Stimulated activated CD4-positive, alpha-beta T cell treated with anti-CD3 and anti-CD28 coated beads, Interleukin-15, amount 100 ng/mL, for 1 hour (primary cell): Measurements from ENCODE around the gene SCN4A.
"Not testable (repeated sequence)": the region's sequence is repeated elsewhere in the genome, so short reads cannot be mapped to it uniquely, and the experiment has no call there.

ENCODE experiments used
- DNase-seq, 2 donors: peaks; one replicate each; pipeline ENCODE4 v3.0.0-alpha.2; 2020; ENCODE audit warnings: low read depth in 1 of 2, low spot score in 1 of 2

Gene SCN4A

DNA sequence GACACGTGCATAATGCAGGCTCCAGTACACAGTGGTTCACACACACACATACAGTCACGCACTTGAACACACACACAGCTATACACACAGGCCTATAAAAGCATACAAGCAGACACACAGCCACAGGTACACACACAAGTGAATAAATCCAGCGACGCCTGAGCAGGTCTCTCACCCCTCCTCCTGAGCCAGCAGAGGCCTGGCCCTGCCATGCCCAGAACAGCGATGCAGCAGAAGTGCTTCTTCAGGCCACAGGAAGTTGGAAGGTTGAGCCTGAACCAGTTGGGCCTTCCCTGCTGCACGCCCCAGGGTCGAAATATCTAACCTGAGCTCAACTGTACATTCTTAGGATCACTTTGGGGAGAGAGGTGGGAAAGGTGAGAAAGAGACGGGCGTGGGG, 33.3 kb downstream of the SCN4A start:
- no peak for DNase-seq

DNA sequence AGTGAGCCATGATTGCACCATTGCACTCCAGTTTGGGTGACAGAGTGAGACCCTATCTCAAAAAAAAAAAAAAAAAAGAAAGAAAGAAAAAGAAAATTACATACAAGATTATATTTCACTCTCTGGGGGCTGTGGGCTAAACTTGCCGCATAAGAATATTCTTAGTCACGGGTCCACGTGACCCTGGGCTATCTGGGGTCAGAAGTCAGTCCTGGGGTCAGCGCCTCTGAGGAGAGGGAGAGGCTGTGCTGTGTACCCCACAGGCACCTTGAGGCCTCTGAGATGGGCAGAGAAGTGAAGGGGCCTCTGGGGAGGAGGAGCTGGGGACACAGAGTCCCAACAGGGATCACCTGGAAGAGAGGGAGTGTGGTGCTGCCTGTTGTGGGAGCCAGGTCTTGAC, 34.8 kb downstream of the SCN4A start:
- no peak for DNase-seq

DNA sequence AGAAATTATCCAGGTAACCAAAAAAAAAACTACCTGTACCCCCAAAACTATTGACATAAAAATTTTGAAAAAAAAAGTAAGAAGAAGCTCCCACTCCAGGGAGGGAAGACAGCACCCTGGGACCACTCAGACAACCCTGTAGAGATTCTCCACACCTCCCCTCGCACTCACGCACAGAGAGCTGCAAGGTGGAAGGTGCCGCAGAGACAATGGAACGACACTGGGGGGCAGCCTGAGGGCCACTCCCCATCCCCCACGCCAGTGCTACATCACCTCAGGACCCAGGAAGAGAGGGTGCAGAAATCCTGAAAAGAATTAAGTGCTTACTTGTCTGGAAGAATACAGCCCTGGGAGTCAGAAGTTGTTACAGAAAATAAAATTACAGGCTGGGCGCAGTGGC, 35.4 kb downstream of the SCN4A start:
- no peak for DNase-seq

DNA sequence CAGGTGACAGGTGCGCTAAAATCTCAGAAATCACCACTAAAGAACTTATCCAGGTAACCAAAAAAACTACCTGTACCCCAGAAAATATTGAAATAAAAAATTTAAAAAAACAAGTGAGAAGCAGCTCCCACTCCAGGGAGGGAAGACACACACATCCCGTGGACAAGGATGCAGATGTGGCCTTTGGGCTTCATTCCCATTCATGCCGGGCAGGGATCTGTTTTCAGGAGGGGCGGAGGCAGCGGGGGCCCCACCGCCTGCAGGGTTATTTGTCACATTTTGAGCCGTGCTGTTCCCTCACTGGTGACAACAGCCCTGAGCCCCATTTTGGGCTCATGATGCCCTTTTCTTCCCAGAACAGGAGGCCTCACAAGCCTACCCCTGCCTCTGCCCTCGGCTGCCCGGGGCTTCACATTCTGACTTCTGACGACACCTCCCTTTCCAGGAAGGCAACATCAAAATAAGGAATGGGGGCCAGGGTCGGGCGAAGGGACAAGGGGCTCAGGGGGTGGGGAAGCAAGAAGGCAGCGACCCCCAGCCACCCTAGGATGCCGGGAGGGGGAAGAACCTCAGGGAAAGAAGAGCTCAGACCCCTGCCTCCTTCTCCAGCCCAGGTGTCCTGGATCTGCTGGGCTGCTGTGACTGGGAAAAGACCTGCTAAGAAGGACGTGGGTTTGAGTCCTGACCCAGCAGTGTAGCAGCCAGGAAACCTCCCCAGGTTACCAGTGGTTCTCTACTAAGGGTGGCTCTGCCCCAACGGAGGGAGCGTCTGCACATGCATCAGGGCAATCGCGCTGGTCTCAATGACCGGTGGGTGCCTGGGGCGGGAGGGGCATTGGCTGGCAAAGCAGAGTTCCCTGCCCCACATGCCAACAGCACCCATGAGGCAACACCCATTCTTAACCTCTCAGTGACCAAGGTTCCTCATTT, 38.3 kb downstream of the SCN4A start:
- no peak for DNase-seq

DNA sequence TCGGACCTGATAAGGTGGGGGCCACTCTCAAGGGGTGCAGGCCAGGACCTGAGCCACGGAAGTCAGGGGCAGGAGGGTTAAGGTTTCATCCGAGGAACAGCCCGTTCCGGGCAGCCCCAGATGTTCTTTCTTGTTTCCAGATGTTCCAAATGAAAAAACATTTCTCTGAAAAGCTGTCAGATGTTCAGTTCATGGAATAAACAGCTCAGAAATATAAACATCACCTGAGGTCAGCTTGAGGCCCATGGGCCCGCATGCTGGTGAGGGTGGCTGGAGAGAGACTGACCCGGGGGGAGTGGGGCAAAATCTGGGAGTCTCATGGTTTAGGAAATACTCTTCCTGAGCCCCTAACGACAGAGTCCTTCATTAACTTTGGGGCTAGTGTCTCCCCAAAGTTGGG, 39.1 kb downstream of the SCN4A start:
- DNase-seq: no peak

DNA sequence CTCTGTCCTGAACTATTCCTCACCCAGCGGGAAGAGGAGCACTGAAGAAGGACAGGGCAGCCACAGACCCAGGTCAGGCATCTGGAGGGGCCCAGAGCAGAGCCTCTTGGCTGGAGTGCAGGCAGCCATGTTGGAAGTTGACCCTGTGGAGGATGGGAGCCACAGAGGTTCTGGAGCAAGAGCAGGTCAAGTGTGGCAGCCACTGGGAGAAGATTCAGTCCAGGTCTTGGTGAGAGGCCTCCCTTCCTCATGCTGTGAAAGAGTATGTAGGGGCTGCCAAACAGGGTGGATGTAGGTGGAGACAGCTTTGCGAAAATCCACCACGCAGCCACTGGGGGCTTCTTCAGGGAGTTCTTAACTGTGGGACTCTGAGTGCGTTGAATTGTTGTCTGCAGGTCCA, 40.0 kb downstream of the SCN4A start:
- no peak for DNase-seq

DNA sequence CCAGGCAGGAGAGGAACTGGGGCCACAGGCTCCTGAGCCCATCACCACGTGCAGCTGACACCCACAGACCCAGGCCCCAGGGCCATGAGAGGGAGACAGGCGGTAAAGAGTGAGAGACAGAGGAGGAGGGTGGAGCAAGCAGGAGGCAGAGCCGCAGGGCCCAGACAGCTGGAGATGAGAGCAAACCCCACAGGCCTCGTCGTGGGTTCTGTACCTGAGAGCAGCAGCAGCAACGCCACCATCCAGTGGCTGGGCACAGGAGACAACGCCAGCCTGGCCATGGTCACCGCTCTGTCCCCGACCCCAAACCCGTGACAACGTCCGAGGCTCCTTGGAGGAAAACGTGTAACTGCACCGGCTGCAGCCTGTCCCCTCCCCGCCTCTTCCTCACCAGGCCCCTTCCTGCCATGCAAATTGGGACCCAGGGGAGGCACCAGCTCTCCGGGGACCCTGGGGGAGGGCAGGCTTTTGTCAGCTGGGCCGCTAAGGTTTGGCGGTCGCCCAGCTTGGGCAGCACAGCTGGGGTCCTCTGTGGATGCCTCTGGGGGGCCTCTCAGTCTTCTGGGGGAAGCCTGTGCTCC, 40.6 kb downstream of the SCN4A start, which contains the start of gene CD79B:
CD79B (minus strand) TSS at position 351 of the 581 bp plus-strand sequence; CDS start at position 281, 70 bp downstream.
- DNase-seq: peak in 1 of 2 donors; percentile 16

DNA sequence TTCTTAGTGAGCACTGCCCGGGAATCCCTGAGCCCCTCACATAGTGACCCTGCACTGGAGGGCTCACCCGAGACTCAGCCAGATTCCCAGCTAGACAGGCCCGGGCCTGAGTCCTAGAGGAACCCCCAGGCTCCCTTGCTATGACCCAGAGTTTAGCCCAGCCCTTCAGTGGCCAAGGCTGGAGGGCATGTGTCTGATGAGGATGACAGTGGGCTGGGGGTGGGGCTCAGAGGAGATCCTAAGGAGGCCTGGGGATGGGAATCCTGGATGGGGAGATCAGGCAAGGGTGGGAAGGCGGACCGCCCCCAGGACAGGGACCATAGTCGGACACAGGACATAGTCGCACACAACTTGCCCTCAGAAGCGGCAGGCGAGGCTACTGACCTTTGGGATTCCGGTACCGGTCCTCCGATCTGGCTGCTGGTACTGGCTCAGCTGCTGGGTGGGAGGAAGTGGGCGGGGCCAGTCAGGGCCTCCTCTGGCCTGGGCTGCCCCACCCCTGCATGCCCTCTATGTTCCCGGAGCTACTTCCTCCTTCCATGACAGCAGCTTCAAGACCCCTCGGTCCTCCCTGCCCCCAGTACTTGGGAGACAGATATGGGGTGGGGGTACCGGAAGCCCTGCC, 41.7 kb downstream of the SCN4A start:
- peak; percentile 33 to 35 for DNase-seq

DNA sequence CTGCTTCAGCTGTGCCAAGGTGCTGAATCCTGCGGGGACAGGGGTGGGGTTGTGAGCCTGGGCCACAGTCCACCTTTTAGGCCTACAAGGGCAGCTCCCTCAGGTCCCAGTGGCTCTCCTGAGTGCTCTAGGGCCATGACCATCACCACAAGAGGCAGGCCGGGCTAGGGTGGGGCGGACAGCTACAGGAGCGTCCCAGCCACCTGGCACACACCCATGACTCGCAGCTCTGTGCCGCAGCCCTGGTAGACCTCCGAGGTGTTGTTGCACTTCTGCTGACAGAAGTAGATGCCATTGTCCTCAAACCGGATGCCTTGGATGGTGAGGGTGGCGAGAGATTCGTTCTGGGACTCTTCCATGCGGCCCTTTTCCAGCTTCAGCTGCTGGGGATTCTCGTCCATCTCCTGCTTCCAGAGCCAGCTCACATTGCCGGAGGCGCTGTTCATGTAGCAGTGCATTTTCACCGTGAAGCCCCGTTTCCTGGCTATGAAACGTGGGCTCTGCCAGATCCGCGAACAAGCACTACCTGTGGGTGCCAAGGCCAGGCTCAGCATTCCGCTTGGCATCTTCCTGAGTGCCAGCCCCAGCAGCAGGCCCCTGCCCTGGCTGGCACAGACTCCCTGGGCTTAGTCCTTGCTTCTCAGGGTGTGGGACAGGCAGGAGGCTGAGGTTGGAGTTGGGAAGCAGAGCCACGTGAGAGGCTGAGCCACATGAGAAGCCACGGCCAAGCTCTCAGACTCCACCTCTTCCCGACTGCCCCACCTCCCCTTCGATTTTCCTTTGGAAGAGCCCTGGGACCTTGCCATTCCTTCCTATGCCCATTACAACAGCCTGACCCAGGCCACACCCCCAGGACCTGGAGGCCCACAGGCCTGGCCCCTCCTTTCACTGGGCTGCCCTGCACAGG, 42.6 kb downstream of the SCN4A start:
- no peak for DNase-seq

DNA sequence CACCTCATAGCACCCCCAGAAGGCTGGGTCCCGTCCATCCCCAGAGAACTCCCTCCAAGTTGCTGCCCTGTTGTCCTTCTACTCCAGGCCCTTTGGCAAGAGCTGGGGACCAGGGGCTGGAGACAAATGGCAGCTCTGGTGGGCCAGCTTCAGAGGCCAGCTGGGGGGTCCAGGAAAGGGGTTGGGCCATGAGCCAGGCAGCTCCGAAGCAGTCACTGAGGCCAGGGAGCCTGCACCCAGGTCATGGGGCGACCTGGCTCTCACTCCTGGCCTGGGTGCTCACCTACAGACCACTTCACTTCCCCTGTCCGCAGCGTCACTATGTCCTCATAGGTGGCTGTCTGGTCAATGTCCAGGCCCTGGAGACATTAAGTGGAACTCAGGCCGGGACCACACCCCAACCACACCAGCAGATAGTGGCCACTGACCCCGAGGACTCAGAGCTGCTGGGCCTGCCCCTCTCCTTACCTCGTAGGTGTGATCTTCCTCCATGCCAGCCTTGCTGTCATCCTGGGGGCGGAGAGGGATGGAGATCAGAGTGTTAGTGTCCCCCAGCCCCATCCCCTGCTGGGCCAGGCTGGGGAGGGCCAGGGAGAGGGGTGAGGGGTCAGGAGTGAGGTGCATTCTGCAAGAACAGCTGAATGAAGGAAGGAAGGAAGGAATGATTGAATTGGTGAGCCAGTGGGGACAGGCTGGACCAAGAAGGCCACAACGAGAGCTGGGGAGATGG, 43.6 kb downstream of the SCN4A start:
- no peak for DNase-seq

DNA sequence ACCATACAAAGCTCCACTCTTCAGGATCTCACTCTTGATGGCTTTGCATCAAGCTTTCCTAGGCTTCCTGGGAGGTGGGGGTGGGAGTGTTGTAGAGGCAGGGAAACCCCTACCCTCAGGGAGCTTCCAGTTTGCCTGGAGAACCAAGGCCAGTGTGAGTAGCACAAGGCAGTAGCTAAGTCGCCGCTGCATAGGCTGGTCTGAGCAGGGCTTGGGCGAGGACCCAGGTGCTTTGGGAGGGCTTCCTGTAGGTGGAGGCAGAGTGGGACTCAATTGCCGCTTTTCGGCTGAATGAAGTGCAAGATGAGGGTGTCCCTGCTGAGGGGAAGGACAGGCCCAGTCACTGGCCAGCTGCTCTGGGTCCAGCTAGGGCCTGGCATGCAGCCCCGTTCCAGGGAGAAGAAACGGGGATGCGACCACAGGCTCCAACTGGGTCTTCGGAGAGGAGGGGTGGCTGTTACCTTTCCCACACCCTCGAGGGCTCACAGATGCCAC, 44.5 kb downstream of the SCN4A start:
- no peak for DNase-seq

DNA sequence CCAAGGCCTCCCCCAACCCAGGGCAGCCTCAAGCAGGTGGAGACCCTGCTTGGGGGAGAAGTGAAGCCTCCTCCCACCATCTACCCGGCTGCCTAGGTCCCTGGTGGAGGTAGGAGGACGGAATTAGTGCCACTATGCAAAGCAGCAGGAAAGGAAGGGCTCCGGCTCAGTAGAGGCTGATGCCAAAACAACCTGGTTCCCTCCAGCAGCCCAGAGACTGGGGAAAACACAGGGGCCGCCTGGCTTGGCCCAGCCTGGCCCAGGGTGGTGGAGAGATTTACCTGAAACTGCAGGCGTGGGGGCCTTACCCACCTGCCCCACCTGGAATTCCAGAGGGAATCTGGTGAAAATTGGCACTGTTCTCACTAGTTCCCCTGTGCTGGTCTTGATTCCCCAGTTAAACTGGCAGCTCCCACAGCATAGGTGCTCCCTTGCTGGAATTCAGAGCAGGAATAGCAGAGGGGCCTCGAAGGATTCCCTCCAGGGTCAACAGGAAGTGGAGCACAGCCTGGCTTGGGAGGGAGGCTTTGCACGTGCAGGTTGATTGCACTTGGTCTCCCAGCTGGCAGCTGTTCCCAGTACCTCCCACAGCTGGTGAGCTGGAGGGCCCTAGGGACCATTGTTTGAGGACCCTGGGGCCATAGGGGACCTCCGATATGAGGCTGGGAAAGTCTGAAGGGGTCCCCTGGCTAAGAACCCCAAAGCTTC, 45.1 kb downstream of the SCN4A start:
- no peak for DNase-seq

DNA sequence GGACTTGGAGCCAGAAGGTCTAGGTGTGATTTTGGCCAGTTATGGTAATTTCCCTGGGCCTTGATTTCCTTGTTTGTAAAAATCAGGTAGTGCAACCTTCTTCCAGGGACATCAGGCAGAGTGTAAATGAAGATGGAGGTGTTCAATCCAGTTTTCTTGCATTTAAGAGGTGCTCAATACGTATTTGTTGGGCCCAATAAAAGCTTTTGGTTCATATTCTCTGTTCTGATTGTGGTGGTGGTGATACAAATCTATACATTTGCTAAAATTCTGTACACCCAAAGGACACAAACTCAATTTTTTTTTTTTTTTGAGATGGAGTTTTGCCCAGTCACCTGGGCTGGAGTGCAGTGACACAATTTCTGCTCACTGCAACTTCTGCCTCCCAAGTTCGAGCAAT, 46.6 kb downstream of the SCN4A start:
- no peak for DNase-seq

DNA sequence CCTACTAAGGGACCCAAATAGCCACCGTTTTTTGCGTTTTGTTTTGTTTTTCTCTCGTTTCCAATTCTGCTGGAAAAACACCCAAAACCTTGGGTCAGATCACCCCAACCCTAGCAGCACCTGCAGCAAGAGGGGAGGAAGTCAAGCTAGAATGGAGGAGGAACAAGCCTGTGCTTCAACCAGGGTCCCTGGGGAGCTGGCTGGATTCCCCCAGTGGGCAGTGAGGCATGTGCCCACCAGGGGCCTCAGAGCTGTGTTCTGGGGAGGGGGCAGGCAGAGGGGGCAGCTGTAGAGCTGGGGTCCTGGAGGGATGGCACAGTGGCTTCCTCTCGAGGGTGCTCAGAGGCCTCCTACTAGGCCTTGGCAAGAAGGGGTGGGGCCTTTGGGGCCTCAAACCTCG, 47.1 kb downstream of the SCN4A start:
- no peak for DNase-seq

DNA sequence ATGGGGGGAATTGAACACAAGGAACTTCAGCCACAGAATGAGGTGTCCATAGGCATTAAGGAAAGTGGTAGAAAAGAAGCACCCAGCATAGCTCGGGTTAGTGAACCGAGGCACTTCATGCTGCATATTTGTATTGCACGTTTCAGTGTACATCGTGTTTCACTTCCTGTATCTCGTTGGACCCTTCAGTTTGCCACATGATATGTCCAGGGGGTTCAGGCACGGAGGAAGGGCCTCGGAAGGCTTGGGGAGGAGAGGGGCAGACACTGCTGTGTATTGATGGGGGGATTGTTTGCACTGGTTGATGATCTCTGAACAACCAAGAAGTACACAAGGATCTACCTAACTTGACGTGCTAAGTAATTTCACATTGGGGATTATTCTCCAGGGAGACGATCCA, 50.3 kb downstream of the SCN4A start:
- DNase-seq: not testable (repeated sequence)

DNA sequence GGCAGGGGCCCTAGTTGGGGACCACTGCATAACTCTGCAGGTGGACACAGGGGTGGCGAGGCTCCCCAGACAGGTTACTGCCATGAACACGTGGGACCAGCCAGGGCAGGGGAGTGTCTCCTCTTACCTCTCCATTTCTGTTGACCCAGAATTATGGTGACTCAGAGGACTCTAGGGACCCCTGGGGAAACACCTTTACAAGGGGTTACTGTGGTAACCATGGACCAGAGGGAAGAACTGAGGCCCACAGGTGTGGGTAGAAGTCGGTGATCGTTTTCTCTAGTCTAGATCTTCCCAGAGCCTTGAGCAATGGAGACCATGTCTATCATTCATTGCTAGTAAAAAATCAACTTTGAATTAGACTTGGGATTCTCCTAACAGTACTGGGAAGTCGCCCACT, 51.9 kb downstream of the SCN4A start:
- DNase-seq: not testable (repeated sequence)

DNA sequence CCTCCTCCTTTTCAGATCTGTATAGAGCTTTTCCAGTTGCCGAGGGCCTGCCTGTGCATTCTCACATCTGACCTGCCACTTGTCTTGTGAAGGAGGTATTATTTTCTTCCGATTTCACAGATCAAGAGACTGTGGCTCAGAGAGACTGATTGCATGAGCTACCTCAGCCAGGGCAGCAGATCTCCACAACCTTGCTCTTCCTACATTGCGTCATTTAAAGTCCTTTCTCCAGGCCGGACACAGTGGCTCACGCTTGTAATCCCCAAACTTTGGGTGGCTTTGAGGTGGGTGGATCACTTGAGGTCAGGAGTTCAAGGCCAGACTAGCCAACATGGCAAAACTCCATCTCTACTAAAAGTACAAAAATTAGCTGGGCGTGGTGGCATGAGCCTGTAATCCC, 52.7 kb downstream of the SCN4A start:
- not testable (repeated sequence) for DNase-seq

DNA sequence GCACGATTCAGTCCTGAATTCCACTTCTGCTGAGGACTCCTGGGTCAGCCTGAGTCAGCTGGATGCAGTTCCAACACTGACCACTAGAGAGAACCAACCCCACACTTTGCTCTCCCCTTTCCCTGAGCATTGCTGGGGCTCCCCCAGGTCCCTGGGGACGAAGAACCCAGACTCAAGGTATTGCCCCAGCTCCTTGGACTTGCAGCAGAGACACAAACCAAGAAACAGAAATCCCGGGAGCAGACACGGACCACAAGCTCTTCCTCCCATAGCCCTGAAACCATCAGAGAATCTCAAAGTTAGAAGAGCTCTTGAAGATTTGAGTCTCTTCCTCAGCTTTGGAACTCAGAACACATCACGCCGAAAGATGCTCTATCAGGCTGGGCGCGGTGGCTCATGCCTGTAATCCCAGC, 53.4 kb downstream of the SCN4A start:
- peak; percentile 39 to 51 for DNase-seq

DNA sequence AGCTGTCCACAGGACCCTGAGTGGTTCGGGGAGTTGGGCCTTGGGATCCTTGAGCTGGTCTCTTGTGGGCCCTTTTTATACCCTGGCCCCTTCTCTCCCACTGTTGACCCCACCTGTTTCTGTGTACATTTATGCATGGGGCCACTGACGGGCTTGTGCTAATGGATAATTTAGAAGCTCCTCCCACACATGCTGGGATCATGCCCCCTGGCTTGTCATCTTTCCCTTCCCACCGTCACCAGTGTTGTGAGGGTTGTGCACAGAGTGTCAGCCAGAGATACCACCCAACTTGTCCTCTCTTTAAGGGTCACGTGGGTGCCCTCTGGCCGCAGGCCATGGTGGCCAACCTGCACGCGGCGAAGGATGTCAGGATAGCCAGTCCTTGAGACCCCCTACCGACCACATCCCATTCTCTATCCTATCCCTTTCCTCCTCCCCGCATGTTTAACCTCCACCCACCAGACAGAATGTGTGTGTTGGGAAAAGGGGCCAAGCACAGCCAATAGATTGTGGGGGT, 53.9 kb downstream of the SCN4A start, which contains the start of gene GH1:
GH1 (minus strand) TSS at position 51 of the 517 bp plus-strand sequence. CDS start 63 bp downstream, outside the sequence.
- not testable (repeated sequence) for DNase-seq
